OCI-LY7 (cell line): Measurements from ENCODE around the gene DLGAP1.

Source experiments
- EZH2phosphoT487 ChIP-seq: fragments of 200-600 bp; sonication (generic); IDR thresholded peaks from 2 replicates; pipeline ENCODE4 v1.6.1; 2018; ENCODE audit warnings: low read depth, borderline replicate concordance, mild to moderate bottlenecking, mixed run types, antibody characterized with exemption, low read length, moderate library complexity, mixed read lengths
- TF ChIP-seq, protein P1 (sequence below): fragments of 200-600 bp; sonication (generic); conservative IDR thresholded peaks from 2 replicates; pipeline ENCODE4 v1.5.1; 2014; ENCODE audit warnings: mild to moderate bottlenecking, antibody characterized with exemption, low read length, moderate library complexity, mixed read lengths

DNA sequence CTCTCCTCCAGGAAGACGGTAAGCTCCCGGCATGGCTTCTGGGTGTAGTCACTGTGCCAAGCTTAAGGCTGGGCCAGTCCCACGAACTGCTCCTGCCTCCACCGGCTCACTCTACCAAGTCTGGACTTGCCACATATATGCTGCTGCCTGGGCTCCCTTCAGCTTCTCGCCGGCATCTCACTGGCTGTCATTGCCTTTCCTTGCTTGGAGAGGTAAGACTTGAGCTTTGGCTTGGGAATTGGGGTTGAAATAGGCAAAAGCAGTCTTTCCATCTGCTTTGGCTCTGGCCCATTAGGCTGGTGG, 524.1 kb downstream of the DLGAP1 start:
- TF ChIP-seq, protein P1, sequence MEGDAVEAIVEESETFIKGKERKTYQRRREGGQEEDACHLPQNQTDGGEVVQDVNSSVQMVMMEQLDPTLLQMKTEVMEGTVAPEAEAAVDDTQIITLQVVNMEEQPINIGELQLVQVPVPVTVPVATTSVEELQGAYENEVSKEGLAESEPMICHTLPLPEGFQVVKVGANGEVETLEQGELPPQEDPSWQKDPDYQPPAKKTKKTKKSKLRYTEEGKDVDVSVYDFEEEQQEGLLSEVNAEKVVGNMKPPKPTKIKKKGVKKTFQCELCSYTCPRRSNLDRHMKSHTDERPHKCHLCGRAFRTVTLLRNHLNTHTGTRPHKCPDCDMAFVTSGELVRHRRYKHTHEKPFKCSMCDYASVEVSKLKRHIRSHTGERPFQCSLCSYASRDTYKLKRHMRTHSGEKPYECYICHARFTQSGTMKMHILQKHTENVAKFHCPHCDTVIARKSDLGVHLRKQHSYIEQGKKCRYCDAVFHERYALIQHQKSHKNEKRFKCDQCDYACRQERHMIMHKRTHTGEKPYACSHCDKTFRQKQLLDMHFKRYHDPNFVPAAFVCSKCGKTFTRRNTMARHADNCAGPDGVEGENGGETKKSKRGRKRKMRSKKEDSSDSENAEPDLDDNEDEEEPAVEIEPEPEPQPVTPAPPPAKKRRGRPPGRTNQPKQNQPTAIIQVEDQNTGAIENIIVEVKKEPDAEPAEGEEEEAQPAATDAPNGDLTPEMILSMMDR, result no peak
- no peak for TF ChIP-seq EZH2phosphoT487
